Stimulated activated naive CD4-positive, alpha-beta T cell treated with Interleukin-2 at 50 U/mL for 16 hours (primary cell): ENCODE data around the gene TNRC6C.
A peak's percentile ranks its signal among the peaks of the same experiment; 100 is the strongest.
"Not testable (repeated sequence)": the region's sequence is repeated elsewhere in the genome, so short reads cannot be mapped to it uniquely, and the experiment has no call there.

ENCODE experiments used
- DNase-seq: peaks from one replicate; lab custom pipeline; 2025; lab: John Stamatoyannopoulos, UW

Gene TNRC6C

DNA sequence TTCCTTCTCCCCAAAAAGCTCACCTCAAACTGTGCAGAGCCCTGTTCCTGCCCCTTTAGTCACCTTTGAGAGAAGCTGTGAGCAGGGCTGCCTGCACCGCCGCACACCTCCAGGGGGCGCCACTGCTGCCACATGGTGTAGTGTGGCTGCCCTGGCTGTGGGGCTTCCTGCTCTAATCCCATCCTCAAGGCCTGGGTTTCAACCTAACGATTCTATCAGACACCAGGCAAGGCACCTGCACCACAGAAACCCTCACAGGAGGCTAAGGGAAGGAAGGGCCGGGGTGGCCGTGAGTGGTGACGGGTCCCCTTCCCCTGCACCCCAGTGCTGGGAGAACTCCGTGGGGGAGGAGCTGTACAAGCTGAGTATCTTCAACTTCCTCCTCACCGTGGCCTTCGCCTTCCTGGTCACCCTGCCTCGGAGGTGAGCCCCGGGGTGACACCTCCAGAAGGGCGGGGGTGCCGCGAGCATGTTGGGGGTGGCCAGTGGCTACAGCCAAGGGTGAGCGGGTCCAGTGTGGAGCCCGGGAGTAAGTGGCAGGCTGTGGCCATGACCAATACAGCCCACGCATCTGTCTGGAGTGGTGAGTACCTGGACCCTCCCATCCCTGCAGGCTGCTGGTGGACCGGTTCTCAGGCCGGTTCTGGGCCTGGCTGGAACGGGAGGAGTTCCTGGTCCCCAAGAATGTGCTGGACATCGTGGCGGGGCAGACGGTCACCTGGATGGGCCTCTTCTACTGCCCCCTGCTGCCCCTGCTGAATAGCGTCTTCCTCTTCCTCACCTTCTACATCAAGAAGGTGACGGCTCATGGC is 179.1 kb downstream of the TNRC6C start:
- DNase-seq, result peak; percentile 45

DNA sequence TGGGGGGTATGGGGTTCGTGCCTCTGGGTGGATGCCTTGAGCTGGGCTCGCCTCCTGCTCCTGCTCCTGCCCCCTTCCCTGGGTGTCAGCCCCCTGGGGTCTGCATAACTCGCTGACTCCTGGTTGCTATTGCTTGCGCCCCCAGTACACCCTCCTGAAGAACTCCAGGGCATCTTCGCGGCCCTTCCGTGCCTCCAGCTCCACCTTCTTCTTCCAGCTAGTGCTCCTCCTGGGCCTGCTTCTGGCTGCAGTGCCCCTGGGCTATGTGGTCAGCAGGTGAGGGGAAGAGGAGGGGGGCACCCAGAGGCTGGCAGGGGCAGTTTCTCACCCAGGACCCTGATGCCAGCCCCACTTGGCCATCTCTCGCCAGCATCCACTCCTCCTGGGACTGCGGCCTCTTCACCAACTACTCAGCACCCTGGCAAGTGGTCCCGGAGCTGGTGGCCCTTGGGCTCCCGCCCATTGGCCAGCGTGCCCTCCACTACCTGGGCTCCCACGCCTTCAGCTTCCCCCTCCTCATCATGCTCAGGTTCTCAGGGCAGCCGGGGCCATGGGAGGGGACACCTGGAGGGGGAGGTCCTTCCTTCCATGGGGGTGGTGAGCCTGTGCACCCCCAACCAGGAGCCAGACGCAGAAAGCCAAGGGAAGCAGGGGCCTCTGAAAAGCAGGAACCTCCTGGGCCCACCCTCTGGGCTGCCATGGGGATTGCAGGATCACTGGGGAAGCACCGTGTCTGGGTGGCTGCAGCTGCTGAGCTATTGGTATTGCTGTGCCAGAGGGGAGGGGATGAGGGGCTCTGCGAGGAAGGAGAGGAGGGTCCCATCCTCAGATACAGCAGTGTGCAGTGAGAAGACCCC is 179.9 kb downstream of the TNRC6C start:
- no peak for DNase-seq

- not testable (repeated sequence) for DNase-seq
Measured at GRCh38 chr17:78139861-78140168, 181.3 kb downstream of the TNRC6C start.

DNA sequence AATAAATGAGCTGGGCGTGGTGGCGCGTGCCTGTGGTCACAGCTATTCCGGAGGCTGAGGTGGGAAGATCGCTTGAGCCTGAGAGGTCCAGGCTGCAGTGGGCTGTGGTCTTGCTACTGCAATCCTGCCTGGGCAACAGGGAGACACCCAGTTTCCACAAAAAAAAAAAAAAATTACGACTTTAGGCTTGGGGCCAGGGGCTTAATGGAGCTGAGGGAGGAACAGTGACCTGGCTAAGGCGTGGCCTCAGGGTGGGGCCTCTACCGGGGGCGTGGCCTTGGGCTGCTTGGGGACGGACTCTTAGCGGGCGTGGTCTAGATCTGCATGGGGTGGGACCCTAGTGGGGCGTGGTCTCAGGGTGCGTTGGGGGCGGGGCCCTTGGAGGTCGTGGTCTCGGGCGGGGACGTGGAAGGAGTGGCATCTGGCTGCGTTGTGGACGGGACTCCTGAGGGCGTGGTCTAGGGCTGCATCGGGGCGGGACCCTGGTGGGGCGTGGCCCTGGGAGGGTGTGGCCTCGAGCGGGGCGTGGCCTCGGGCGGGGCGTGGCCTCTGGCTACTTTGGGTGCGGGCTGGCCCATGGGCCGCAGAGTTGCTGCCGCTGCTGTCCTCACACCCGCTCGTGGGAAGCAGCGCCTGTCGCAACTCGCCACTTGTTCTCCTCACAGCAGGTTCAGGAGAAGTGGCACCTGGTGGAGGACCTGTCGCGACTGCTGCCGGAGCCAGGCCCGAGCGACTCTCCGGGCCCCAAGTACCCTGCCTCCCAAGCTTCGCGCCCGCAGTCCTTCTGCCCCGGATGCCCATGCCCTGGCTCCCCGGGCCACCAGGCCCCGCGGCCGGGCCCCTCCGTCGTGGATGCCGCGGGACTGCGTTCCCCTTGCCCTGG is 181.9 kb downstream of the TNRC6C start:
- DNase-seq, result peak; percentile 88

- no peak for DNase-seq
Measured at GRCh38 chr17:78141437-78142118, 183.1 kb downstream of the TNRC6C start.

- no peak for DNase-seq
Measured at GRCh38 chr17:78142119-78142861, 183.8 kb downstream of the TNRC6C start.

GRCh38 chr17:78143214-78144146 is 185.0 kb downstream of the TNRC6C start:
- DNase-seq, result no peak

GRCh38 chr17:78144147-78144719 is 185.7 kb downstream of the TNRC6C start:
- no peak for DNase-seq

- DNase-seq, result no peak
Measured at GRCh38 chr17:78144736-78145641, 186.5 kb downstream of the TNRC6C start.

DNA sequence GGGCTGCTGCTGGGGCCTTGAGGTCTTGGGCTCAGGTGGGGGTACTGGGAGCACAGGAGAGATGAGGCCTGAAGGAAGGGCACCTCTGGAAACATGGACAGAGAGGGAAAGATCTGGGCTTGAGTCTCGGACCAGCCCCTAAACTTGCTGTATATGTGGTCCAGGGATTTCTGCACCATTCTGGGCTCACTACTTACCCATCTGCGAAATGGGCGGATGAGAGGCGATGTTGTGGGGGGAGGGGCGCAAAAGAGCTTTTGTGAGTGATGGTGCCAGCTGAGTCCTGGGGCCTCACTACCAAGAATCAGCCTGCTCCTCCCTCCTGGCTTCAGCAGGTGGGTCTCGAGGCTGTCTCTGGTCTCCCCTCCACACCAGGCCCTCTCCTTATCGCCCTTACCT is 188.0 kb downstream of the TNRC6C start:
- no peak for DNase-seq

DNA sequence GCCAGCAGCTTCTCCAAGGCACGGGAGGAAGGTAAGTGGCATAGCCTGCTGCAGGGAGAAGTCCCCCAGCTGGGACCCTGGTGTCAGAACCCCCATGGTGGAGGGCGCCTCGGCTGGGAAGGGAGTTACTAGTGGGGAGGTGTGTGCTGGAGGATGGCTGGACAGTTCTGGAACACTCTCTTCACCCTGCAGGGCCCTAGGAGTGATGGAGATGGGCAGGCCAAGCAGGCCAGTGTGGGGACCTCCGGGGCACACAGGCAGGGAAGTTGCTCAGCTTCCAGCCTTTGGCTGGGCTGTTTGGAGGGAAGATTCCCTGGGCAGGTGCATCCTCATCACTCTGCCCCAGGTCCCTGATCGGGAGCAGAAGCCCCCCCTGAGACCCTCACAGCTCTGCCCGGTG is 188.4 kb downstream of the TNRC6C start:
- DNase-seq, result no peak

DNA sequence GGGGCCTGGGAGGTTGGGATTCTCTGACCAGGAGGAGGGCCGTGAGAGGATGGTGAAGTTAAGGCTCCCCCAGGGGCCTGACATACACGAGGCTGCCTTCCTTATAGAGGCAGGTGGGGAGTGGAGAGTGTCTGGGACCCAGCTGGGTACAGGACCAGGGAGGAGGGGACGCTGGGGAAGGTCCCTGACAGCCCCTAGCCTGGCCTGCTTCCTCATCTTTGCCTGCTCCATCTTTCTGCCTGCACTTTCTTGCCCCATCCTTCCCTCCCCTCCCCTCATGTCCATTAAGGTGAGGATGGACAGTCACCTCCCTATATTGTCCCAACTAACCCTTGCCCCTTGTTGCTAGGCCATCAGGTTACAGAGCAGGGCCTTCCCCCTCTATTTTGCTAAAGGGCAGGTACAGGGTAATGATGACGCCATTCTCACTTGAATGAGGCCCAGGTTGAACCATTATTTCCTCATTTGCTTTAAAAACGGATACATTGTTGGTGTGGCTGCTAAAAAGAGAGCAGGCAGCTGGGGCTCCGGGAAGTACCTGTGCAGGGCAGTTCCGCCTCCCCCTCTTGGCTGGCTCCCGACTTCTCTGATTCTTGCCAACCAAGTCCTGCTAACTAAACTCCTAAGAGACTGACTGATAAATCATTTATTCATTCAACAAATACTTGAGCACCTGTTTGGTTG is 189.0 kb downstream of the TNRC6C start:
- DNase-seq, result no peak

GRCh38 chr17:78148286-78149016 is 189.9 kb downstream of the TNRC6C start:
- no peak for DNase-seq

- no peak for DNase-seq
Measured at GRCh38 chr17:78151514-78152008, 193.1 kb downstream of the TNRC6C start.

- no peak for DNase-seq
Measured at GRCh38 chr17:78154903-78155811, 196.7 kb downstream of the TNRC6C start.
